Keratinocyte (primary cell): ENCODE results near the gene LIMA1.

ENCODE experiments used
- CTCF ChIP-seq, 3 experiments: IDR thresholded peaks in 1 of 3; conservative IDR thresholded peaks in 1 of 3; optimal IDR thresholded peaks in 1 of 3; 2 replicates in 2 of 3; 3 replicates in 1 of 3; pipeline versions ENCODE3 to v1.5.1; 2011; ENCODE audit warnings: low read length in 3 of 3, mild to moderate bottlenecking in 3 of 3, moderate library complexity in 2 of 3, control low read depth in 1 of 3, inconsistent platforms in 1 of 3; ENCODE audit not compliant: insufficient read depth in 2 of 3; ENCODE audit errors: extremely low read depth in 1 of 3
- EZH2 ChIP-seq: IDR thresholded peaks from one replicate; pipeline ENCODE4 v1.6.1; 2012; ENCODE audit warnings: inconsistent platforms, mild to moderate bottlenecking, low read length, moderate library complexity

GRCh38 chr12:50211392-50212070, 71.8 kb downstream of the LIMA1 start:
- TF ChIP-seq CTCF (optimal IDR thresholded peaks at IDR 0.05 in 1 of 3, IDR thresholded peaks at IDR 0.05 in 1 of 3, conservative IDR thresholded peaks at IDR 0.05 in 1 of 3; ENCODE audit: extremely low read depth in 1 of 3, insufficient read depth in 2 of 3, low read length in 3 of 3), result no peak
- no peak for TF ChIP-seq EZH2
